ENCODE data around the gene PAOX.

PAOX gene

GRCh38 chr10:133361773-133362441, 17.2 kb upstream of the PAOX start:
- Histone ChIP-seq H3K9me2 (replicated peaks; ENCODE audit: low read depth, low read length) (no peaks in the 10 kb centered on the region), H3K79me2 (ENCODE audit: insufficient read depth, low read length) (no peaks in the 10 kb centered on the region), H3F3A (ENCODE audit: low read depth) (peaks cover 3% of the 10 kb centered on the region; the same call in 1 of the 2 replicates), H3K4me3 (ENCODE audit: low read length, poor library complexity, severe bottlenecking) (no peak overlapping the region), H3K27me3 (ENCODE audit: insufficient read depth, low read length, poor library complexity, severe bottlenecking) (no peaks in the 10 kb centered on the region), H2AFZ (ENCODE audit: low read length) (no peak overlapping the region), H4K20me1 (ENCODE audit: insufficient read depth, low read length, poor library complexity, severe bottlenecking) (no peaks in the 10 kb centered on the region), H3K36me3 (ENCODE audit: insufficient read depth, low read length) (peaks cover 14% of the 10 kb centered on the region; the same call in 1 of the 2 replicates), H3K9ac (ENCODE audit: low read depth, low read length, poor library complexity, severe bottlenecking) (no peak overlapping the region), H3K4me2 (ENCODE audit: low read depth, low read length, poor library complexity, severe bottlenecking) (no peak overlapping the region), H3K9me3 (ENCODE audit: insufficient read depth, low read depth, low read length) (no peaks in the 10 kb centered on the region), H3K4me1 (ENCODE audit: insufficient read depth, low read length, poor library complexity, severe bottlenecking) (no peaks in the 10 kb centered on the region)
- TF ChIP-seq CTCF (conservative IDR thresholded peaks at IDR 0.05; ENCODE audit: low read length) = no peak
- TF ChIP-seq EZH2phosphoT487 (IDR thresholded peaks at IDR 0.05; ENCODE audit: borderline replicate concordance) = no peak

- H3K4me2 ChIP-seq (ENCODE audit: low read depth, low read length, poor library complexity, severe bottlenecking) = no peak overlapping the region
- no peaks in the 10 kb centered on the region for H3K4me1 ChIP-seq (ENCODE audit: insufficient read depth, low read length, poor library complexity, severe bottlenecking)
- TF ChIP-seq EZH2phosphoT487 (IDR thresholded peaks at IDR 0.05; ENCODE audit: borderline replicate concordance) (no peak), CTCF (conservative IDR thresholded peaks at IDR 0.05; ENCODE audit: low read length) (no peak)
- peaks cover 14% of the 10 kb centered on the region; the same call in 1 of the 2 replicates for H3K36me3 ChIP-seq (ENCODE audit: insufficient read depth, low read length)
- no peaks in the 10 kb centered on the region for H4K20me1 ChIP-seq (ENCODE audit: insufficient read depth, low read length, poor library complexity, severe bottlenecking)
- H3K9ac ChIP-seq (ENCODE audit: low read depth, low read length, poor library complexity, severe bottlenecking) = no peak overlapping the region
- no peaks in the 10 kb centered on the region for H3K27me3 ChIP-seq (ENCODE audit: insufficient read depth, low read length, poor library complexity, severe bottlenecking)
- no peaks in the 10 kb centered on the region for H3K9me3 ChIP-seq (ENCODE audit: insufficient read depth, low read depth, low read length)
- peaks cover 3% of the 10 kb centered on the region; the same call in 1 of the 2 replicates for H3F3A ChIP-seq (ENCODE audit: low read depth)
- H3K9me2 ChIP-seq (replicated peaks; ENCODE audit: low read depth, low read length) = no peaks in the 10 kb centered on the region
- no peak overlapping the region for H2AFZ ChIP-seq (ENCODE audit: low read length)
- H3K4me3 ChIP-seq (ENCODE audit: low read length, poor library complexity, severe bottlenecking) = no peak overlapping the region
- no peaks in the 10 kb centered on the region for H3K79me2 ChIP-seq (ENCODE audit: insufficient read depth, low read length)
Measured at GRCh38 chr10:133362846-133363245, 16.2 kb upstream of the PAOX start.

- Histone ChIP-seq H3K9ac (ENCODE audit: low read depth, low read length, poor library complexity, severe bottlenecking) (no peak overlapping the region), H4K20me1 (ENCODE audit: insufficient read depth, low read length, poor library complexity, severe bottlenecking) (no peaks in the 10 kb centered on the region), H3K9me2 (replicated peaks; ENCODE audit: low read depth, low read length) (no peaks in the 10 kb centered on the region), H2AFZ (ENCODE audit: low read length) (no peak overlapping the region), H3K79me2 (ENCODE audit: insufficient read depth, low read length) (no peaks in the 10 kb centered on the region), H3F3A (ENCODE audit: low read depth) (peaks cover 3% of the 10 kb centered on the region; the same call in 1 of the 2 replicates), H3K27me3 (ENCODE audit: insufficient read depth, low read length, poor library complexity, severe bottlenecking) (no peaks in the 10 kb centered on the region), H3K4me1 (ENCODE audit: insufficient read depth, low read length, poor library complexity, severe bottlenecking) (peaks cover 3% of the 10 kb centered on the region), H3K36me3 (ENCODE audit: insufficient read depth, low read length) (peaks cover 22% of the 10 kb centered on the region; the same call in 1 of the 2 replicates), H3K4me2 (ENCODE audit: low read depth, low read length, poor library complexity, severe bottlenecking) (no peak overlapping the region), H3K4me3 (ENCODE audit: low read length, poor library complexity, severe bottlenecking) (no peak overlapping the region), H3K9me3 (ENCODE audit: insufficient read depth, low read depth, low read length) (no peaks in the 10 kb centered on the region)
- no peak for TF ChIP-seq CTCF (conservative IDR thresholded peaks at IDR 0.05; ENCODE audit: low read length)
- no peak for TF ChIP-seq EZH2phosphoT487 (IDR thresholded peaks at IDR 0.05; ENCODE audit: borderline replicate concordance)
Measured at GRCh38 chr10:133364645-133365431, 14.2 kb upstream of the PAOX start.

Data from Loucy (cell line).